ENCODE data around the gene SMIM8.

The SMIM8 gene

GRCh38 chr6:87375315-87375714 is 52.9 kb downstream of the SMIM8 start:
- ATAC-seq (ENCODE audit: insufficient read depth, low read depth), result no peak
- DNase-seq, result no peak
- Histone ChIP-seq H4K20me1 (ENCODE audit: insufficient read depth, low read length) (no peaks in the 10 kb centered on the region), H2AFZ (ENCODE audit: low read depth, low read length) (no peak overlapping the region), H3K9ac (ENCODE audit: low read depth, low read length) (no peak overlapping the region), H3K27ac (ENCODE audit: low read length) (no peak overlapping the region), H3K27me3 (ENCODE audit: insufficient read depth, low read length, poor library complexity) (no peaks in the 10 kb centered on the region), H3K9me3 (ENCODE audit: insufficient read depth, low read length, severe bottlenecking) (no peaks in the 10 kb centered on the region), H3K79me2 (ENCODE audit: insufficient read depth, low read length) (no peaks in the 10 kb centered on the region), H3K4me1 (ENCODE audit: insufficient read depth, low read length) (no peaks in the 10 kb centered on the region), H3K4me3 (ENCODE audit: low read depth in 1 of 2, low read length in 2 of 2) (no peak overlapping the region), H3K36me3 (ENCODE audit: insufficient read depth, low read length) (no peaks in the 10 kb centered on the region), H3K4me2 (ENCODE audit: insufficient read depth, low read length) (no peak overlapping the region)
- TF ChIP-seq CTCF (IDR thresholded peaks at IDR 0.05; ENCODE audit: borderline replicate concordance, extremely low read depth, low read length, poor library complexity, severe bottlenecking) (no peak), EZH2 (IDR thresholded peaks at IDR 0.05; ENCODE audit: borderline replicate concordance, low read depth, low read length, severe bottlenecking) (no peak)

GRCh38 chr6:87376643-87377042 is 54.3 kb downstream of the SMIM8 start:
- Histone ChIP-seq H3K4me3 (ENCODE audit: low read depth in 1 of 2, low read length in 2 of 2) (no peak overlapping the region), H3K9ac (ENCODE audit: low read depth, low read length) (no peak overlapping the region)

GRCh38 chr6:87378947-87379346 is 56.6 kb downstream of the SMIM8 start:
- peak; percentile 33; the same call in 1 of the 3 replicates for ATAC-seq (ENCODE audit: insufficient read depth, low read depth)
- no peak for DNase-seq
- no peak overlapping the region for H3K4me3 ChIP-seq (ENCODE audit: low read depth in 1 of 2, low read length in 2 of 2)

More at GRCh38 chr6:87376643-87377042, 54.3 kb downstream of the SMIM8 start:
- no peak overlapping the region for H3K27ac ChIP-seq (ENCODE audit: low read length)
- DNase-seq (no peak), ATAC-seq (ENCODE audit: insufficient read depth, low read depth) (no peak)
- no peaks in the 10 kb centered on the region for H3K36me3 ChIP-seq (ENCODE audit: insufficient read depth, low read length)
- H3K27me3 ChIP-seq (ENCODE audit: insufficient read depth, low read length, poor library complexity), result no peaks in the 10 kb centered on the region
- no peak overlapping the region for H2AFZ ChIP-seq (ENCODE audit: low read depth, low read length)
- no peaks in the 10 kb centered on the region for H4K20me1 ChIP-seq (ENCODE audit: insufficient read depth, low read length)
- no peaks in the 10 kb centered on the region for H3K4me1 ChIP-seq (ENCODE audit: insufficient read depth, low read length)
- no peak overlapping the region for H3K4me2 ChIP-seq (ENCODE audit: insufficient read depth, low read length)
- H3K9me3 ChIP-seq (ENCODE audit: insufficient read depth, low read length, severe bottlenecking), result no peaks in the 10 kb centered on the region
- TF ChIP-seq EZH2 (IDR thresholded peaks at IDR 0.05; ENCODE audit: borderline replicate concordance, low read depth, low read length, severe bottlenecking) (no peak), CTCF (IDR thresholded peaks at IDR 0.05; ENCODE audit: borderline replicate concordance, extremely low read depth, low read length, poor library complexity, severe bottlenecking) (no peak)
- H3K79me2 ChIP-seq (ENCODE audit: insufficient read depth, low read length), result no peaks in the 10 kb centered on the region

More at GRCh38 chr6:87378947-87379346, 56.6 kb downstream of the SMIM8 start:
- H2AFZ ChIP-seq (ENCODE audit: low read depth, low read length), result no peak overlapping the region
- TF ChIP-seq CTCF (IDR thresholded peaks at IDR 0.05; ENCODE audit: borderline replicate concordance, extremely low read depth, low read length, poor library complexity, severe bottlenecking) (no peak), EZH2 (IDR thresholded peaks at IDR 0.05; ENCODE audit: borderline replicate concordance, low read depth, low read length, severe bottlenecking) (no peak)
- H3K9ac ChIP-seq (ENCODE audit: low read depth, low read length), result no peak overlapping the region
- H4K20me1 ChIP-seq (ENCODE audit: insufficient read depth, low read length), result no peaks in the 10 kb centered on the region
- H3K79me2 ChIP-seq (ENCODE audit: insufficient read depth, low read length), result no peaks in the 10 kb centered on the region
- no peaks in the 10 kb centered on the region for H3K36me3 ChIP-seq (ENCODE audit: insufficient read depth, low read length)
- no peaks in the 10 kb centered on the region for H3K27me3 ChIP-seq (ENCODE audit: insufficient read depth, low read length, poor library complexity)
- H3K27ac ChIP-seq (ENCODE audit: low read length), result no peak overlapping the region
- H3K4me2 ChIP-seq (ENCODE audit: insufficient read depth, low read length), result no peak overlapping the region
- no peaks in the 10 kb centered on the region for H3K9me3 ChIP-seq (ENCODE audit: insufficient read depth, low read length, severe bottlenecking)
- no peaks in the 10 kb centered on the region for H3K4me1 ChIP-seq (ENCODE audit: insufficient read depth, low read length)
